Measurements from ENCODE around the gene BARX1. TPM values are rescaled to one million over a fixed set of nuclear protein-coding genes. Genes with fewer than 3 reads are reported as not detected.
"Not testable (repeated sequence)": the region's sequence is repeated elsewhere in the genome, so short reads cannot be mapped to it uniquely, and the experiment has no call there.

The BARX1 gene
- total RNA-seq, 4 donors from 2014 or later: 17.1 to 20.2 (median 20.2) TPM; not detected in 1

DNA sequence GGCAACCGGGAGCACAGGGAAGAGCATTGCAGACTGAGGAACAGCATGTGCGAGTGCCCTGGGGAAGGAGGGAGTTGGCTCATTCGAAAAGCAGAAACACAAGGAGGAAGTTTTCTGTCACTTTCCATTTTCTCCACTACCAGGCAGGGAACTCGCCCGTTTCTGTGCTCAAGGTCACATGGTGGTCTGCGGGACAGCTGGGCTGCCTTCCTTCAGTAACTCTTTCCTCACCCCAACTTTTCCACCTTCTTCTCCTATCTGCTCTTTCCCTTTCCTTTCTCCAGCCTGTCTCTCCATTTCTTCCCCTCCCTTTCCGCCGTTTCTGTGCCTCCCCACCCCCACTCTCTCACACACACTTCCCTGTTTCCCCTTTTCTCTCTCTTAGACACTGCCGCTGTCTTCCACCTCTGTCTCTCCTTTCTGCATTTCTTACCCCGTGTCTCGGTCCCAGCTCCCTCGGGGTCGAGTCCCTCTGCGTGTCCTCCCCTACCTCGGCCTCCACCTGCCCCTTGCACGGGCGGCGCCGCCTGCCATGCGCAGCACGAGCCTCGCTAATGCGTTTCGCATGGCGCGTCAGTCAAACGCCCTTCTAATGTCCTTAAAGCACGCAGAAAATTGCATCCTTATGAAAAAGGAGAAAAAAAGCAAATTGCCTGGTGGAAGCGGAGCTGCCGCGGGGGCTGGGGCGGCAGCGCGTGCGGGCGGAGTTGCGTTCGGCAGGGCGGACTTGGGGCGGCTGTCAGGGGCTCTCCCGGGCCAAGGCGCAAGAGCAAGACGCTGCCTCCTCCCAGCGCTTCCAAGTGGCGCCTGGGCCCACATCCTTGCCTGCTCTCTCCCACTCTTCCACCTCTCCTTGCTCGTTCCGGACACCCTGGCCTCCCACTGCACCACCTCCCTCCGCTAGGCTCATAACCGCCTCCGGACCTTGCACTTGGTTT lies 9.5 kb downstream of the BARX1 start:
- TF ChIP-seq CTCF (IDR thresholded peaks at IDR 0.05): no peak
- DNase-seq (ENCODE audit: low spot score) (no peak), ATAC-seq (ENCODE audit: low FRiP score) (no peak)

DNA sequence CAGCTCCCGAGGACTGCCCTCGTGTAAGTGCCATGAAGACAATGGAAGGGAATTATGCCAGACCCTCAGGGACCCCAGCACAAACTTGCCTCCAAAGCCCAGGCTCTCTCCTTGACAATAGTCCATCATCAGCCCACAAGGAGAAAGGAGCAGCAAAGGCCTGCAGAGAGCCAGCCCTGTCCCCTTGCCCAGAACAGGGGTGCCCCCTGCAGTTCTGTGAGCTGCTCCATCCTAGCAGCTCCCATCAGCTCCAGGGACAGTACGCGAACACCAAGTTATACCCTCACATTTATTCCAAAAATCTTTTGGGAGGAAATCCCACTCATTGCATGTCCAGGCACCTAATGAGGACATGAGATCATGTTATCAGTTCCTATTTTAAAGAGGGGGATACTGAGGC lies 11.1 kb downstream of the BARX1 start:
- DNase-seq (ENCODE audit: low spot score) (no peak), ATAC-seq (ENCODE audit: low FRiP score) (no peak)
- TF ChIP-seq CTCF (IDR thresholded peaks at IDR 0.05): no peak

DNA sequence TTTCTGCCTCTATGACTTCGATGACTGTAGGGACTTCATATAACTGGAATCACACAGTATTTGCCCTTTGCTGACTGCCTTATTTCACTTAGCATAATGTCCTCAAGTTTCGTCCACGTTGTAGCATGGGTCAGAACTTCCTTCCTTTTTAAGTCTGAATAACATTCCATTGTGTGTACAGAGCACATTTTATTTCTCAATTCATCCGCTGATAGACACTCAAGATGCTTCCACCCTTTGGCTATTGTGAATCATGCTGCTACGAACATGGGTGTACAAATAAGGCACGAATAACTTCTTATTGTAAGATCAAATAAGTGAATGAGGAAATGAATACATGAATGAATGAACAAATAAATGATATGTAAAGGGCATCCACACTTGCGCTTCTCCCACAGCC lies 13.0 kb downstream of the BARX1 start:
- DNase-seq (ENCODE audit: low spot score): no peak
- TF ChIP-seq CTCF (IDR thresholded peaks at IDR 0.05): no peak
- ATAC-seq (ENCODE audit: low FRiP score): no peak

- no peak for ATAC-seq (ENCODE audit: low FRiP score)
- DNase-seq (ENCODE audit: low spot score): no peak
- TF ChIP-seq CTCF (IDR thresholded peaks at IDR 0.05): no peak
Measured at GRCh38 chr9:93941493-93941892, 13.7 kb downstream of the BARX1 start.

- ATAC-seq (ENCODE audit: low FRiP score) (no peak), DNase-seq (ENCODE audit: low spot score) (no peak)
- no peak for TF ChIP-seq CTCF (IDR thresholded peaks at IDR 0.05)
Measured at GRCh38 chr9:93940951-93941350, 14.2 kb downstream of the BARX1 start.

DNA sequence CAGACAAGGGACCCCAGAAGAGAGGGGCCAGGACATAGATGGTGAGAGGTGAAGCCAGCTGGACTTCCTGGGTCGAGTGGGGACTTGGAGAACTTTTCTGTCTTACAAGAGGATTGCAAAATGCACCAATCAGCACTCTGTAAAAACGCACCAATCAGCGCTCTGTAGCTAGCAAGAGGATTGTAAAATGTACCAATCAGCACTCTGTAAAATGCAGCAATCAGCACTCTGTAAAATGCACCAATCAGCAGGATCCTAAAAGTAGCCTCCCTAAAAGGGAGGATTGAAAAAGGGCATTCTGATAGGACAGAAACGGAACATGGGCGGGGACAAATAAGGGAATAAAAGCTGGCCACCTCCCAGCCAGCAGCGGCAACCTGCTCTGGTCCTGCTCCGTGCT lies 15.6 kb downstream of the BARX1 start:
- DNase-seq (ENCODE audit: low spot score); ATAC-seq (ENCODE audit: low FRiP score): not testable (repeated sequence)

- ATAC-seq (ENCODE audit: low FRiP score): no peak
- no peak for DNase-seq (ENCODE audit: low spot score)
- no peak for TF ChIP-seq CTCF (IDR thresholded peaks at IDR 0.05)
Measured at GRCh38 chr9:93937193-93937592, 18.0 kb downstream of the BARX1 start.
